Stimulated activated effector memory CD8-positive, alpha-beta T cell treated with anti-CD3 and anti-CD28 coated beads, Interleukin-12 subunit alpha, Interleukin-12 subunit beta, amount 100 ng/mL, for 72 hours (primary cell): Measurements from ENCODE around the gene IFNA1.

Experiments
- ATAC-seq: fragments of 150-1000 bp; cut with Tn5 transposase; 2 replicates; pipeline ENCODE4 v1.10.0; 2021
- DNase-seq, 2 donors: peaks; one replicate each; pipeline ENCODE4 v3.0.0; 2021 to 2022; ENCODE audit warnings: low spot score in 2 of 2
- H3K27ac Mint-ChIP-seq: one replicate; pipeline ENCODE4 v1.8.0; 2022; ENCODE audit warnings: mild to moderate bottlenecking, mixed read lengths
- H3K36me3 Mint-ChIP-seq: one replicate; pipeline ENCODE4 v1.8.0; 2022; ENCODE audit warnings: mild to moderate bottlenecking, mixed read lengths
- H3K4me1 Mint-ChIP-seq: one replicate; pipeline ENCODE4 v1.8.0; 2022; ENCODE audit warnings: mixed read lengths
- H3K4me3 Mint-ChIP-seq: one replicate; pipeline ENCODE4 v1.8.0; 2022; ENCODE audit warnings: mild to moderate bottlenecking, mixed read lengths
- H3K9me3 Mint-ChIP-seq: one replicate; pipeline ENCODE4 v1.8.0; 2022; ENCODE audit warnings: mixed read lengths

The IFNA1 gene

DNA sequence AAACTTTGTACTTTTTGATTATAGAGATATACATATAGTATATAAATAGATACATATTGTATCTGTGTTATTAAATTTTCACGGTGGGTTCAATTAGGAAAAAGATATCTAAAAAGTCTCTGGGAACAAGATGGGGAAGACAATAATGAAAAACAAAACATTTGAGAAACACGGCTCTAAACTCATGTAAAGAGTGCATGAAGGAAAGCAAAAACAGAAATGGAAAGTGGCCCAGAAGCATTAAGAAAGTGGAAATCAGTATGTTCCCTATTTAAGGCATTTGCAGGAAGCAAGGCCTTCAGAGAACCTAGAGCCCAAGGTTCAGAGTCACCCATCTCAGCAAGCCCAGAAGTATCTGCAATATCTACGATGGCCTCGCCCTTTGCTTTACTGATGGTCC, at the start of gene IFNA1:
Gene IFNA1 (plus strand): TSS at position 301 of the 400 bp plus-strand sequence. CDS start 69 bp downstream, at position 370.
- H3K27ac Mint-ChIP-seq = no peak within 1 kb of the TSS
- no peak within 1 kb of the TSS for H3K4me3 Mint-ChIP-seq
- H3K4me1 Mint-ChIP-seq = peaks cover 10% of the 10 kb centered on the region

DNA sequence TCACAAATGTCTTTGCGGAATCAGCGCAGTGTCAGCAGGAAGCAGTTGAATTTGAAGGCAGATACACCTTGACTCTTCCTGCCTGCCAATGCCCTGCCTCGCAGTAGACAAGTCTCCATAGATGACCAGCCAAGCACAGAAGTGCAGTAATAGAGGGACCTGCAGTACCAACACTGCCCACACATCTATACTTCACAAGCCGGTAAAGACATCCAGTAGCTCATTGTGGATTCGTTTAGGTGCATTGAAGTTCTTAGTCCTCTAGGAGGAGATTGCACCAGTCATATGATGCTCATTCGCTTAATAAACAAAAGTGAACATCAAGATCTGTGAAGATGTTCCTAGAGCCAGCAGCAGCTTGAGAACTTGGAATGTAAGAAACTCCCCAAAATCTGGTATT, 48.0 kb upstream of the IFNA1 start:
- Mint-ChIP-seq H3K36me3 (no peaks in the 10 kb centered on the region), H3K9me3 (no peaks in the 10 kb centered on the region), H3K4me3 (no peak overlapping the region), H3K4me1 (peaks cover 11% of the 10 kb centered on the region), H3K27ac (no peak overlapping the region)
- DNase-seq = no peak
- ATAC-seq = peak; percentile 72

More for the DNA sequence above, at the start of gene IFNA1:
- ATAC-seq = no peak
- DNase-seq = no peak
- Mint-ChIP-seq H3K36me3 (no peaks in the 10 kb centered on the region), H3K9me3 (no peaks in the 10 kb centered on the region)

DNA sequence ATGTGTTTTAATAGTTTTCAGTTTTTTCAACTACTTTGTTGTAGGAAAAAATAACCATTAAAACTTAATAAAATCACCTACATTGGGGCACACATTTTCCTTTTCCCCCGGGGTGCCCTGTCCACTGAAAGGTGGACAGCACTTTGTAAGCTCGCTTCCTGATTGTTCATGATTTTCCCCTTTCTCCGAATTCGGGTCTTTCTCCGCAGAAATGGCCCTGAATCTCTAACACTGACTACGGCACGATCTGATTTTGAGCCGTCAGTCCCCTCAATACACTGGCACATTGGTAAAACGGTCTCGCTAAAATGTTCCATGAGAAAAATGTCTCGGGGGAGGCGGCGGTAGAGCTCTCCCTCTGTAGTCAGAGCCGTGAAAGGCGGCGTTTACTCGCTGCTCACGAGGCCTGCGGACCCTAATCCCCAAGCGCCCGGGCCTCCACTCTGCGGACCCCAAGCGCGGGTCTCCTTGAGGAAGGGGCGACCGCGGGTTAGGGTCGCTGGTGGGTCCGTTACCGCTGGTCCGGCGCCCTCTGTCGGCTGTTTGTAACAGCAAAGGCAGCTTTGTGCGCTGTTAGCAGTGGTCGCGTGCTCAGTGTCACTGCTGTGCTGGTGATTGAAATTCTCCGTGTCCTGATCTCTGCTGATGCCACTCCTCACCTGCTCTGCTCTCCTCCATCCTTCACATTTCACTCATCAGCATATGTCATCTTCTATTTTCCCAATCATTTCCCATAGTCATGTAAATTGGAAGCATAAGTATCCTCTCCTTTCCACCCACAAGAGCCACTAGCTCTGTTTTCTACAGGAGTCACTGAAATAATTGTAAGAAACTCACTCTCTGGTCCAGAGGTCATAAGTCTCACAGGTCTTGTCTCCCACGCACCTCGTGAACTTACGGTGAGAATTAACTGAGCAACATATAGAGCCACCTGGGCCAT, 44.2 kb upstream of the IFNA1 start:
- Mint-ChIP-seq H3K27ac (peak overlapping the region; percentile 6), H3K4me1 (peaks cover 11% of the 10 kb centered on the region), H3K4me3 (peak overlapping the region; percentile 65), H3K36me3 (no peaks in the 10 kb centered on the region), H3K9me3 (no peaks in the 10 kb centered on the region)
- DNase-seq = peak; percentile 36 to 79
- peak; percentile 84 for ATAC-seq

DNA sequence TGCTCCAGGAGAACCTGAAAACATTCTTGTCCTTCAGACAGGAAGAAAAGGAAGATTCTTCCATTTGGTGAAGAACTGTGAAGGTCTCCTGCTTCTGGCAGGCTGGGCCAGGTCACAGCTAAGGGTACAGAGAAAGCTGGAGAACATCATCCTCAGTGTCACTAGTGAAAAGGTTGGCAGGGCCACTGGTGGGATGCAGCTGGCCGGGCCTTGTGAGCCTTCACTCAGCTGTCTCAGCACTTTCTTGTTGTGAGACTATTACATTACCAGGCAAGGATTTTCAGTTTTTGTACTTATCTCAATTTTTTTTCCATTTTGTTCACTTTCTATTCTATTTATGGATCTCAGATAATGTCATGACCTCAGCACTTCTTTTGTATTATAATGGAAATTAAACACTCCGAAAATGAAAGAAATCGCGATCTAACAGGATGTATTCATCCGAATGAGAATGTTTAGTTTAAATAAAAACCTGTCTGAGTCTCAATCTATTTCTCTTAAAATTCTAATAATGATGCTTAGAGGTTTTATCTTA, 41.2 kb upstream of the IFNA1 start:
- no peak for DNase-seq
- Mint-ChIP-seq H3K4me3 (no peak overlapping the region), H3K36me3 (no peaks in the 10 kb centered on the region), H3K27ac (no peak overlapping the region), H3K9me3 (no peaks in the 10 kb centered on the region), H3K4me1 (peaks cover 11% of the 10 kb centered on the region)
- no peak for ATAC-seq

DNA sequence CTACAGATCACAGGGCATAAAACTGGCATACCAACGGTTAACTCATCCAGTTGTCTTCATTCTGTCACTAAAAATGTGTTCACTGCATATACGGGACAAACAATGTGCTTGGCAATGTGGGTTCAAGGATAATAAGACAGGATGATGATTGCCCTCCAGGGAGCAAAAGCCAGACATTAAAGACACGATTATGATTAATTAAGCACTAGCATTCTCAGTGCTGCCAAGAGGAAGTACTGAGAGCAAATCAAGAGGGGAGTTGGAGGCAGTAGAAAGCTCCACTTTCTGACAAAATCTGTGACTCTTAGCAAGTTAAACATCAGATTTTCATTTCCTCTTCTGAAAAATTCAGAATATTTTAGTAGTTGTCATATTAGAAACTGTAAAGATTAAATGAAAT, 40.3 kb upstream of the IFNA1 start:
- Mint-ChIP-seq H3K4me1 (peaks cover 11% of the 10 kb centered on the region), H3K4me3 (no peak overlapping the region), H3K36me3 (no peaks in the 10 kb centered on the region), H3K27ac (no peak overlapping the region), H3K9me3 (no peaks in the 10 kb centered on the region)
- DNase-seq (no peak), ATAC-seq (no peak)

DNA sequence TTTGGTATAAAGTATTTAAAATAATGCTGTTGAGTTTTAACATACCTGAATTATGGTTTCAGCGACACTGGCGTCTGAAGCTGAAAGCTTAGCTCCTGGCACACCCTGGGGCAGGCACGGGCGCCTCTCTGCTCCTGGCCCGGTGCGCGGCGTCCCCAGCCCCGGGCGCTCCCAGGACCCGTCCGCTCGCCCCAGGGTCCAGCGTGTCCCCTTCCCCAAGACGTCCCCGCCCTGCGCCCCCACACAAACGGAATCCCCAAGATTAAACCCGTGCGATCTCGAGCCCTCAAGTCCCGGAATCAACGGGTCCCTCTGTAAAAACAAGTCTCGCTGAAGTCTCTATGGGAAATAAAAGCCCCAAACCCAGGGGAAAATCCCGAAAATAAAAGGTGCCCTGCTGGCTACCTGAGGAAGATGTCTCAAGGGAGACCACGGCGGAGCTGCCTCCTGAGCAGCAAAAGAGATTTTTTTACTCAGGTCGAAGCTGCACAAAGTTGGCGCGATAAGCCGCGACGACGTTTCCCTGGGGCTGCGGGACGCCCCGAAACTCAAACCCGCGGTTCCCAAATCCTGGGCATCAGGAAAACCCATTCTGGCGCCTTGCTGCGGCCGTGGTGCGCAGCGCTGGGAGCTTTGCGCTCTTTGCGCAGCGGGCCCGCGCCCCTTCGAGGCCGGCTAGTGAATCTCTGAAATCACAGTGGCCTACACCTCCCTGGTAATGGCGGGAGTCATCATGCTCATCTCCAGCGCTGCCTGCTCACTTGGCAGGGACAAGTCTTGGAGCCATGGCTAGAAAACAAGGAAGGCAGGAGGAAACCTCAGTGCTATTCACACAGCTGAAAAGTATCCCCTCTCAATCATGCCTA, 37.6 kb upstream of the IFNA1 start:
- no peaks in the 10 kb centered on the region for H3K4me1 Mint-ChIP-seq
- H3K36me3 Mint-ChIP-seq = no peaks in the 10 kb centered on the region
- no peak for DNase-seq
- peak; percentile 45 for ATAC-seq
- no peaks in the 10 kb centered on the region for H3K9me3 Mint-ChIP-seq
- no peak overlapping the region for H3K27ac Mint-ChIP-seq
- peak overlapping the region; percentile 37 for H3K4me3 Mint-ChIP-seq

DNA sequence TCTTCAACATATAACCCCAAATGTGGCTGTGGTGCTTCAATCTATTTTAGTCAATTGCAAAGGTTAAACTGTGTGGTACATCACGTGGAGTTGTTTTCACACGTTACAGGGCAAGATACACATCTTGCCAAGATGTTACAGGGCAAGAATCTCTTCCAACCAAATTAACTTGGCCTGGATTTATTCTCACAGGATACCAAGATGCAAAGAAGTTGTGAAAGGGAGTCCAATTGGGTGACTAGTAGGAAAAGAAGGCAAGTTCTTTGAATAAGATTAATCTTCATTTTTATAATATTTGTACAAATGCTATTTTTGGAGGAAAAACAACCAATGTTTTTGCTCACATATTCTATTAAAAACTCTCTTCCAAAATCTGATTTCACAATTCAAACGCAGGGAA, 36.1 kb upstream of the IFNA1 start:
- Mint-ChIP-seq H3K4me3 (no peak overlapping the region), H3K27ac (no peak overlapping the region), H3K9me3 (no peaks in the 10 kb centered on the region), H3K36me3 (no peaks in the 10 kb centered on the region), H3K4me1 (no peaks in the 10 kb centered on the region)
- DNase-seq (no peak), ATAC-seq (no peak)

DNA sequence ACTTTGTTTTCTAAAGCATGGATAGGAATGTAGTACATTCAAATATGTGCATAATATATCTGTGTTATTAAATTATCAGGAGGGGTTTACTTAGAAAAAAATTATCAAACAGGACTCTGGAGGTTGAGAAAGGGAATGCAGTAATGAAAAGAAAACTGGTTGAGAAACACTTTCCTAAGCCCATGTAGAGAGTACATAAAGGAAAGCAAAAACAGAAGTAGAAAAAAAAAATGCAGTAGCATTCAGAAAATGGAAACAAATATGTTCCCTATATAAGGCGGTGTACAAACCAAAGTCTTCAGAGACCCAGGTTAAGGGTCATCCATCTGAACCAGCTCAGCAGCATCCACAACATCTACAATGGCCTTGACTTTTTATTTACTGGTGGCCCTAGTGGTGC, 31.4 kb upstream of the IFNA1 start, which contains the start of gene IFNA8:
Gene IFNA8 (plus strand): TSS at position 301 of the 400 bp plus-strand sequence. CDS start 60 bp downstream, at position 361.
- Mint-ChIP-seq H3K27ac (no peak within 1 kb of the TSS), H3K9me3 (no peaks in the 10 kb centered on the region), H3K4me1 (no peaks in the 10 kb centered on the region), H3K4me3 (no peak within 1 kb of the TSS), H3K36me3 (no peaks in the 10 kb centered on the region)
- no peak for DNase-seq
- ATAC-seq = no peak

DNA sequence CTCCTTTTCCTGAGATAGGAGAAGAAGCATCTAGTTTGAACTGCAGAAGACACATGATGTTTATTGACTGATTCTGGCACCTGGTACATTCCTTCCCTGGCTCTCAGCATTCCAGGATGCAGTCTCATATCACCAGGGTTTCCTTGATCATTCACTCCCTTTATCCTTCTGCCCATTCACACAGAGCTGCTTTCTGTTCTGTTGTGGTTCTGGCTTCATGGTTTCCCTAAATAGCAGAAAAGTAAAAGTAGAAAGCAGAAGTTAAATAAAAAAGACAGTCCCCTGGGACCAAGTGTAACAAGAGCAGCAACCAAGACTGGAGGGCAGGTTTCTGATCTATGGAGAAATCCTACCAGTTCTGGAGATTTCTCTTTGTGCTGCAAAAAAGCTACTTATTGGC, 28.1 kb upstream of the IFNA1 start:
- no peak for ATAC-seq
- no peak overlapping the region for H3K27ac Mint-ChIP-seq
- DNase-seq = no peak
- no peaks in the 10 kb centered on the region for H3K4me1 Mint-ChIP-seq
- no peak overlapping the region for H3K4me3 Mint-ChIP-seq
- no peaks in the 10 kb centered on the region for H3K36me3 Mint-ChIP-seq
- H3K9me3 Mint-ChIP-seq = no peaks in the 10 kb centered on the region

DNA sequence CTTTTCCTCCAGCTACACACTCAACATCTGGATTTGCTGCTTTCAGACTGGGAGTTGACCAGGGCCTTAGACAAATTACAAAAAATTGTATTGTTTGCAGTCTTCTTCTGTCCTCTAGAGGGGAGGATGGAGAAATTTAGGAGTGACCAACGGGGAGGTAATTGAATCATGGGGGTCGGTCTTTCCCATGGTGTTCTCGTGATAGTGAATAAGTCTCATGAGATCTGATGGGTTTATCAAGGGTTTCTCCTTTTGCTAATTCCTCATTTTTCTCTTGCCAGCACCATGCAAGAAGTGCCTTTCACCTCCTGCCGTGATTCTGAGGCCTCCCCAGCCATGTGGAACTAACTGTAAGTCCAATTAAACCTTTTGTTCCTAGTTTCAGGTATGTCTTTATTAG, 27.1 kb upstream of the IFNA1 start:
- DNase-seq (no peak), ATAC-seq (no peak)
- no peak overlapping the region for H3K4me3 Mint-ChIP-seq
- H3K9me3 Mint-ChIP-seq = no peaks in the 10 kb centered on the region
- H3K27ac Mint-ChIP-seq = no peak overlapping the region
- H3K36me3 Mint-ChIP-seq = no peaks in the 10 kb centered on the region
- H3K4me1 Mint-ChIP-seq = no peaks in the 10 kb centered on the region

DNA sequence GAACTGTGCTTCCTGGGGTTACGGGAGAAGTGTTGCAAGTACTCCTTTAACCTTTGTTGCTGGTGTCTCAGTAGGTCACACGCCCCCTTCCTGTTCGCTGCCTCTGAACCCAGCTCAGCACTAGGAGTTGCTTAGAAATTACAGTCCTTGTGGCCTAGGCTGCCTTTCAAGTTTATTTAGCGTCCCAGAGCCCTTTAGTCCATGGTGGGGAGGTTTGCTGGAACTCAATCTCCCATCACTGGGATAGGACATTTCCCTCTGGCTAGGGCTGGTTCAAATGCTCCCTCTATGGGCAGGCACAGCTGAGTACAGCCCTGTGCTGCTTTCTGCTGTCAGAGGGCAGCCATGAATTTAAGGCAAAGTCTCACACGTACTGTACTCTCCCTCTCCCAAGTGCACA, 26.6 kb upstream of the IFNA1 start:
- DNase-seq (no peak), ATAC-seq (peak; percentile 66)
- Mint-ChIP-seq H3K36me3 (no peaks in the 10 kb centered on the region), H3K9me3 (no peaks in the 10 kb centered on the region), H3K4me1 (no peaks in the 10 kb centered on the region), H3K4me3 (no peak overlapping the region), H3K27ac (no peak overlapping the region)

DNA sequence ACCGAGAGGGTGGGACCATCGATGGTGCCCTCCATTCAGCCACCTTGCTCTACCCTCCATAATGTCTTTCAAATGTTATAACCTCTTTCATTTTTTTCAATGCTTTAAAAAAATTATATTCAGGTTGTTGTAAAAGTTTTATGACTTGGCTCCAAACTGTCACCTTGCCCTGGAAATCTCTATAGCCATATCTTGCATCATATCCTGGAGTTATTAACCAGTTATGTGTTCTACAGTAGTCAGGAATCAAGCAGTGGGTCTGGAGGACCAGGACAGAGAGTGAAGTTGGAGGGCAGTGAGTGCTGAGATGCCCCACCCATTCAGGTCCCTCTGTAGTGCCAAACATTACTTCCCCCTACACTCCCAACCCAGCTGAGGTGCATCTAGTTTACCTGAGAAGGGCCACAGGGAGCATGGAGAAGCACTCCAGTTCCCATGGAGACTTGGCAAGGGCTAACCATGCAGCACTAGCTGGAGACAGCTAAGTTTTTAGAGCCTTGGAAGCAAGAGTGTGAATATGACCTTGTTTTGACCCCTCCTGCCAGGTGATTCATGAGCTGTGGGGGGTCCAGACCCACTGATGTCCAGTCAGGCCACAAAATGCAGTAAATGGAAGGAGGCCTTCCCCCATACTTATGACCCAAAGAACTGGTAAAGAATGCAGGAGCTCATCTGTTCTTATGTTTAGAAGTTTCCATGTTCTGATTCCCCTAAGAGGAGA, 25.9 kb upstream of the IFNA1 start:
- Mint-ChIP-seq H3K9me3 (no peaks in the 10 kb centered on the region), H3K4me1 (no peaks in the 10 kb centered on the region), H3K4me3 (no peak overlapping the region), H3K27ac (no peak overlapping the region), H3K36me3 (no peaks in the 10 kb centered on the region)
- DNase-seq = no peak
- no peak for ATAC-seq

DNA sequence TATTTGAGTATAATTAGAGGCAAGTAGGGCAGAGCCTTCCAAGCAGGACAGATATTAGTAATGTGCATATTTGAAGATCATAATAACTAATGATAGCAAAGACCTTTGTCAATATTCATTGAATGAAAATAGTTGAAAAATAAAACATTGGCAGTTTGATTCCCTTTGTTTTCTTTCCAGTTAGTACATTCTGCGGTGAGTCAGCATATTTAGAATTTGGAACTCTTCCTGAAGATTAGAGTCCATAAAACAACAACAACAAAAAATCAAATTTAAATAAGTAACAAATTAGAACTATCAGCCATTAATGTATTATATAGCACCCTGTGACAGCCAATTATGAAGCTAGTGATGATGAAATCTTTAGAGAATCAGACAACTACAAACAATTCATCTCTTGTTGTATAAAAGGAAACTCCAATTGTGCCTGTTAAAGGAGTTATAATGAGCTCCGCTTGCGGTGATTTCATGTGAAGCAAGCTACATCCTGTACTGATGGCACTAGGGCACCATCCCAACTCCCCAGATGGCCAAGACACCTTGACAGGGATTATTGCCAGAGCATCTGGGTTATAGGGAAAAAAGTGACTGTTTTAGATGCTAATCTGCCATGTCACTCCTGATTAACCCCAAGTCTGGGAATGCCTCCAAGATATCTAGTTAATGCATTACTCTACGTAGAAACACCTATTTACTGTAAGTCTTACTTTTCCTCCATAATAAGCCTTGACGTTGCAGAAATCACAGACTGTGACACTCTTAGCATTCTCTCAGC, 24.6 kb upstream of the IFNA1 start:
- H3K9me3 Mint-ChIP-seq = no peaks in the 10 kb centered on the region
- ATAC-seq (no peak), DNase-seq (no peak)
- H3K27ac Mint-ChIP-seq = no peak overlapping the region
- no peak overlapping the region for H3K4me3 Mint-ChIP-seq
- no peaks in the 10 kb centered on the region for H3K36me3 Mint-ChIP-seq
- H3K4me1 Mint-ChIP-seq = no peaks in the 10 kb centered on the region

DNA sequence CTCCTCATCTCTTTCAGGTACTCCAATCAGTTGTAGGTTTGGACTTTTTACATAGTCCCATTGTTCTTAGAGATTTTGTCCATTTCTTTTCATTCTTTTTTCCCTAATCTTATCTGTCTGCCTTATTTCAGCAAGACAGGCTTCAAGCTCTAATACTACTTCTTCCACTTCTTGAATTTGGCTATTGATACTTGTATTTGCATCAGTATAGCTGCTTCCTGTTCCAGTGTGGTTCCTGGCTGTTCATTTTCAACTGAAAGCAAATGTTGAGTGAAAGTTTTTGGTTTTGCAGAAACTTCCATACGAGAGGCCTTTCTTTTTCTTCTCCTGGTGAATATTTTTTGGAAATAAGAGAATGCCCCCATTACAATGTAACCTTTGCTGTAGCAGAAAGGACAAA, 12.0 kb upstream of the IFNA1 start:
- DNase-seq = no peak
- no peaks in the 10 kb centered on the region for H3K36me3 Mint-ChIP-seq
- H3K4me3 Mint-ChIP-seq = no peak overlapping the region
- ATAC-seq = no peak
- H3K27ac Mint-ChIP-seq = no peak overlapping the region
- H3K9me3 Mint-ChIP-seq = no peaks in the 10 kb centered on the region
- no peaks in the 10 kb centered on the region for H3K4me1 Mint-ChIP-seq
